ENCODE results near the gene SPATA31C1. TPM values are rescaled to one million over a fixed set of nuclear protein-coding genes. Genes with fewer than 3 reads are reported as not detected.

The SPATA31C1 gene
- total RNA-seq, 2 experiments from 2014 or later: not detected

DNA sequence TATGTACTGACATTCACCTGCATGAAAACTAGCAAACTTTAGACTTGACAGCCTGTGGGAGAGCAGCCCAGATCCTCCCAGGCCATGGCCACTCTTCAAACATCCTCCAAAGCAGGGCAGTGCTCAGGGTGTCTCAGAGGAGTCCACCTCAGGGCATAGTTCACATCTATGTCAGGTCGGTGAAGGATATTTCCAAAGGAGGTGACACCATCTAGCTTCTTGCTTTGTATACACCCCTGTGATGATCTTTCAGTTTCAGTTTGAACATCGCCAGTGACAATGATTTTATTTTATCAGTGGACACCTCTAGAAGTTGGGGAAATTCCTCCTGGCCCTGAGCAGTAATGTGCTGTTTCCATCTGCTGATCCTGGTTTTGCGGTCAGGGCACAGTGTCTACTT is 36.5 kb downstream of the SPATA31C1 start:
- no peak overlapping the region for H3K27ac Mint-ChIP-seq
- H3K4me3 Mint-ChIP-seq: no peak overlapping the region
- DNase-seq (no peak), ATAC-seq (no peak)
- H3K4me1 Mint-ChIP-seq (ENCODE audit: low read depth): no peaks in the 10 kb centered on the region
- H3K36me3 Mint-ChIP-seq (ENCODE audit: low read depth): no peaks in the 10 kb centered on the region
- peaks cover 25% of the 10 kb centered on the region for H3K27me3 Mint-ChIP-seq (ENCODE audit: low read depth)
- no peaks in the 10 kb centered on the region for H3K9me3 Mint-ChIP-seq (ENCODE audit: insufficient read depth)
- ChIA-PET CTCF (interaction anchor here (1.5 kb wide), 1 partner anchor 20 kb away, joined by 3 read pairs; the partner anchor contains the start of gene CDK20), POLR2A (no interaction called here)

DNA sequence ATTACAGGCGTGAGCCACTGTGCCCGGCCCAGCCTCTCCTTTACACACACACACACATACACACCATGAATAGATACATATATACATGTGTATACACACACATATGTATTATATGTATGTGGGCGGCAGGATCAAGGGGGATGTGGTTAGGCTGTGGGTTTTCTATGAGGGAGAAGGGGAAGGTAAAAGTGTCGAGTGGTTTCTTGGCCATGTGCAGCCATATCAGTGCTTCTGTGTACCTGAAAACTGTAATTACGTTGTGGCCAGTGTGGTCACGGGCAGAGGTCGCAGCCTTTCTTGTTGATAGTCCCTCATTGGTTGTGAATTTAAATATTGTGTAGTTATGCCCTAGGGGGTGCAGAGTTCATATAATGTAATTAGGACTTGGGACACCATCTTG is 40.1 kb downstream of the SPATA31C1 start:
- POLR2A ChIA-PET: no interaction called here
- Mint-ChIP-seq H3K27ac (no peak overlapping the region), H3K9me3 (ENCODE audit: insufficient read depth) (no peaks in the 10 kb centered on the region), H3K4me1 (ENCODE audit: low read depth) (no peaks in the 10 kb centered on the region), H3K36me3 (ENCODE audit: low read depth) (no peaks in the 10 kb centered on the region), H3K4me3 (no peak overlapping the region), H3K27me3 (ENCODE audit: low read depth) (peaks cover 38% of the 10 kb centered on the region)
- ATAC-seq: no peak
- DNase-seq: no peak
- CTCF ChIA-PET: no interaction called here

DNA sequence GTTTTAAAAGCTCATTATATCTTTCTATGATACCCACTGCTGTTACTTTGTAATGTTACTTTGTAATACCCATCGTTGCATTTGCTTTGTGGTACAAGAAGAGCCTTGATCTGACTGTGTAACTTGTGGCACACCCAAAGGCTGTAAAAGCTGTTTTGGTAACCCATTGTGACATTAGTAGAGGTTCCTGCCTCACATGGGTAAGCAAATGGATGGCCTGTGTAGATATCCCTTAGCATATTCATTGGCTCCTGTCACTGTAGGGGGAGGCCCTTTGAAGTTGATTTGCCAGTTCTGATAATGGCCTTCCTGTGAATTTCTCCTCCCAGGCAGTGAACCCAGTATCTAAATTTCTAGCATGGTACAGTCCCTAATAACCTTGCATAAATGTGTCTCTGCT is 40.8 kb downstream of the SPATA31C1 start:
- H3K27me3 Mint-ChIP-seq (ENCODE audit: low read depth): peaks cover 38% of the 10 kb centered on the region
- H3K36me3 Mint-ChIP-seq (ENCODE audit: low read depth): no peaks in the 10 kb centered on the region
- no peaks in the 10 kb centered on the region for H3K4me1 Mint-ChIP-seq (ENCODE audit: low read depth)
- CTCF ChIA-PET: no interaction called here
- no peak overlapping the region for H3K27ac Mint-ChIP-seq
- POLR2A ChIA-PET: no interaction called here
- DNase-seq (no peak), ATAC-seq (no peak)
- H3K9me3 Mint-ChIP-seq (ENCODE audit: insufficient read depth): no peaks in the 10 kb centered on the region
- no peak overlapping the region for H3K4me3 Mint-ChIP-seq

GRCh38 chr9:87959916-87960581 is 42.3 kb downstream of the SPATA31C1 start:
- POLR2A ChIA-PET: no interaction called here
- peaks cover 35% of the 10 kb centered on the region for H3K27me3 Mint-ChIP-seq (ENCODE audit: low read depth)
- ATAC-seq (no peak), DNase-seq (no peak)
- no peaks in the 10 kb centered on the region for H3K36me3 Mint-ChIP-seq (ENCODE audit: low read depth)
- no peak overlapping the region for H3K27ac Mint-ChIP-seq
- no peak overlapping the region for H3K4me3 Mint-ChIP-seq
- no peaks in the 10 kb centered on the region for H3K9me3 Mint-ChIP-seq (ENCODE audit: insufficient read depth)
- CTCF ChIA-PET: interaction anchor here (1.0 kb wide), 1 partner anchor 11 kb away, joined by 3 read pairs; no protein-coding TSS in a partner anchor
- no peaks in the 10 kb centered on the region for H3K4me1 Mint-ChIP-seq (ENCODE audit: low read depth)

GRCh38 chr9:87963770-87964169 is 46.0 kb downstream of the SPATA31C1 start:
- peaks cover 21% of the 10 kb centered on the region for H3K27me3 Mint-ChIP-seq (ENCODE audit: low read depth)
- H3K9me3 Mint-ChIP-seq (ENCODE audit: insufficient read depth): no peaks in the 10 kb centered on the region
- CTCF ChIA-PET: no interaction called here
- H3K4me1 Mint-ChIP-seq (ENCODE audit: low read depth): no peaks in the 10 kb centered on the region
- DNase-seq (no peak), ATAC-seq (no peak)
- POLR2A ChIA-PET: no interaction called here
- no peak overlapping the region for H3K4me3 Mint-ChIP-seq
- H3K36me3 Mint-ChIP-seq (ENCODE audit: low read depth): no peaks in the 10 kb centered on the region
- H3K27ac Mint-ChIP-seq: no peak overlapping the region

- Mint-ChIP-seq H3K4me3 (no peak overlapping the region), H3K36me3 (ENCODE audit: low read depth) (no peaks in the 10 kb centered on the region), H3K4me1 (ENCODE audit: low read depth) (no peaks in the 10 kb centered on the region), H3K27me3 (ENCODE audit: low read depth) (peaks cover 15% of the 10 kb centered on the region), H3K9me3 (ENCODE audit: insufficient read depth) (no peaks in the 10 kb centered on the region), H3K27ac (no peak overlapping the region)
- POLR2A ChIA-PET: no interaction called here
- DNase-seq: no peak
- CTCF ChIA-PET: no interaction called here
- ATAC-seq: no peak
Observed at GRCh38 chr9:87964826-87965225, 47.1 kb downstream of the SPATA31C1 start.

DNA sequence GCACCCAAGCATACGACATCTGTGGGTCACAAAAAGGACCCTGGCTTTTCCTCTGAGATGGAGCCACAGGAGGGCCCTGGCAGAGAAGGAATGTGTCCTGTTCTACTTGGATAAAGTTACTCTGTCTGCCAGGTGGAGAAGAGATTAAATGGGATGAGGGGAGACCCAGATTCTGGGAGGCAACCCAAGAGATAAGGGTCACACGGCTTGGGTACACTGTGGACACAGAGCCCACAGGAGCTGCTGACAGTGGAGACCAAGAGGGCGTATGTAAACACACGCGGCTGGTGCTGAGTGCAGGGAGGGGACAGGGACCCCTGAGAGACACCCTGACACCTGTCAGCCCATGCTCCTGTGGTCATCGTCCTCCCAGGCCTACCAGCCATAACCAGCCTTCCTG is 50.4 kb downstream of the SPATA31C1 start:
- Mint-ChIP-seq H3K4me1 (ENCODE audit: low read depth) (no peaks in the 10 kb centered on the region), H3K27ac (no peak overlapping the region)

GRCh38 chr9:87970602-87971001 is 52.8 kb downstream of the SPATA31C1 start:
- H3K4me3 Mint-ChIP-seq: no peak overlapping the region
- no peak overlapping the region for H3K27ac Mint-ChIP-seq
- peaks cover 13% of the 10 kb centered on the region for H3K4me1 Mint-ChIP-seq (ENCODE audit: low read depth)
- POLR2A ChIA-PET: no interaction called here
- ATAC-seq (no peak), DNase-seq (no peak)
- CTCF ChIA-PET: no interaction called here
- H3K9me3 Mint-ChIP-seq (ENCODE audit: insufficient read depth): no peaks in the 10 kb centered on the region
- peaks cover 4% of the 10 kb centered on the region for H3K27me3 Mint-ChIP-seq (ENCODE audit: low read depth)
- H3K36me3 Mint-ChIP-seq (ENCODE audit: low read depth): no peaks in the 10 kb centered on the region

More for the DNA sequence above, 50.4 kb downstream of the SPATA31C1 start:
- ChIA-PET POLR2A (no interaction called here), CTCF (no interaction called here)
- Mint-ChIP-seq H3K4me3 (no peak overlapping the region), H3K9me3 (ENCODE audit: insufficient read depth) (no peaks in the 10 kb centered on the region), H3K27me3 (ENCODE audit: low read depth) (no peaks in the 10 kb centered on the region), H3K36me3 (ENCODE audit: low read depth) (no peaks in the 10 kb centered on the region)
- DNase-seq: no peak
- ATAC-seq: no peak

GRCh38 chr9:87973122-87973521 is 55.4 kb downstream of the SPATA31C1 start:
- Mint-ChIP-seq H3K4me1 (ENCODE audit: low read depth) (peaks cover 13% of the 10 kb centered on the region), H3K4me3 (peak overlapping the region; percentile 91), H3K9me3 (ENCODE audit: insufficient read depth) (no peaks in the 10 kb centered on the region), H3K27ac (no peak overlapping the region), H3K36me3 (ENCODE audit: low read depth) (no peaks in the 10 kb centered on the region), H3K27me3 (ENCODE audit: low read depth) (peaks cover 4% of the 10 kb centered on the region)
- CTCF ChIA-PET: no interaction called here
- POLR2A ChIA-PET: interaction anchor here (0.7 kb wide), 1 partner anchor 1404 kb away, joined by 3 read pairs; no protein-coding TSS in a partner anchor
- DNase-seq (no peak), ATAC-seq (no peak)

Other genes starting within 250 kb of the SPATA31C1 start
- not detected for gene CTSL, start 191.8 kb upstream of the SPATA31C1 start, total RNA-seq
- not detected for gene SPATA31E1, start 35.1 kb upstream of the SPATA31C1 start, total RNA-seq
- gene CDK20, start 56.6 kb downstream of the SPATA31C1 start, total RNA-seq: under 1 TPM; 0.76 to 0.79 TPM
- gene SPATA31C2, start 220.5 kb downstream of the SPATA31C1 start, total RNA-seq: not detected

Data from activated CD8-positive, alpha-beta T cell treated with anti-CD3 and anti-CD28 coated beads, Interleukin-2, amount 10 ng/mL, durations not matched to agents 7 days and 5 days (primary cell).